K562 (cell line): Measurements from ENCODE around the gene DENND10. TPM values are rescaled to one million over a fixed set of nuclear protein-coding genes. Genes with fewer than 3 reads are reported as not detected.
"Not testable (repeated sequence)": the region's sequence is repeated elsewhere in the genome, so short reads cannot be mapped to it uniquely, and the experiment has no call there.

Experiments
- ATAC-seq: fragments of 200-7000 bp; cut with Tn5 transposase; 3 replicates; pipeline ENCODE4 v1.9.1; 2020; ENCODE audit warnings: moderate library complexity
- BruUV-seq: library from RNA; stranded (reverse); fragments of 400-500 nt; replicated peaks from 2 replicates; lab custom pipeline; 2021; lab: Mats Ljungman, UMichigan
- CTCF ChIA-PET: fragments of 300-600 bp; formaldehyde crosslinking; extraction: SDS; loops from one replicate; lab custom pipeline; 2021; ENCODE audit warnings: low intra/inter-chr PET ratio; lab: Yijun Ruan, JAX
- POLR2A ChIA-PET: fragments of 300-600, 350-650 bp; sonication (Branson Sonifier 250); formaldehyde crosslinking; extraction: SDS; loops from one replicate; lab custom pipeline; 2021; ENCODE audit warnings: antibody characterized with exemption, inconsistent platforms; lab: Yijun Ruan, JAX
- DNase-seq, 4 experiments: peaks; one replicate each; pipeline versions ENCODE4 v3.0.0 to v3.0.0-alpha.2; 2011 to 2018; ENCODE audit warnings: low spot score in 3 of 4, mixed read lengths in 3 of 4; ENCODE audit errors: extremely low read depth in 1 of 4
- FAIRE-seq: peaks from 2 replicates; lab custom pipeline; 2011; peaks lifted over from hg19 to GRCh38; lab: Jason Lieb, UNC
- H2AFZ ChIP-seq: 2 replicates; pipeline ENCODE4 v1.6.0; 2011; ENCODE audit warnings: low read depth, low read length, control low read depth, inconsistent platforms
- H3K27ac ChIP-seq: fragments of 200-600 bp; 3 replicates; pipeline ENCODE4 v1.8.0; 2011; ENCODE audit warnings: low read depth, mild to moderate bottlenecking, control low read depth, inconsistent platforms, low read length, moderate library complexity, mixed read lengths; ENCODE audit errors: extremely low read depth
- H3K27me3 ChIP-seq, 2 experiments: fragments of 300-600 bp in 1 of 2; 2 replicates in 1 of 2; 3 replicates in 1 of 2; pipeline versions ENCODE4 v1.6.0 to v1.8.0; 2011; ENCODE audit warnings: inconsistent platforms in 2 of 2, low read length in 2 of 2, mild to moderate bottlenecking in 1 of 2, mixed read lengths in 1 of 2, moderate library complexity in 1 of 2; ENCODE audit not compliant: control insufficient read depth in 2 of 2, insufficient read depth in 2 of 2
- H3K36me3 ChIP-seq: fragments of 300-600 bp; 3 replicates; pipeline ENCODE4 v1.8.0; 2011; ENCODE audit warnings: mild to moderate bottlenecking, low read length, inconsistent platforms; ENCODE audit not compliant: control insufficient read depth, insufficient read depth
- H3K4me1 ChIP-seq, 2 experiments: fragments of 200-600 bp in 1 of 2; replicated peaks in 1 of 2; 2 replicates in 1 of 2; 3 replicates in 1 of 2; pipeline versions ENCODE4 v1.5.1 to v1.8.0; 2011; ENCODE audit warnings: inconsistent platforms in 2 of 2, low read length in 2 of 2, mild to moderate bottlenecking in 1 of 2, mixed read lengths in 1 of 2, moderate library complexity in 1 of 2; ENCODE audit not compliant: control insufficient read depth in 2 of 2, insufficient read depth in 2 of 2
- H3K4me2 ChIP-seq: 2 replicates; pipeline ENCODE4 v1.6.1; 2011; ENCODE audit warnings: low read length, control low read depth, inconsistent platforms, mixed read lengths; ENCODE audit not compliant: insufficient read depth
- H3K4me3 ChIP-seq: fragments of 200-600 bp; sonication (generic), shearing (Covaris generic); 2 replicates; pipeline ENCODE4 v1.5.1; 2016; ENCODE audit warnings: control low read depth, inconsistent platforms
- H3K79me2 ChIP-seq: fragments of 200-600 bp; 3 replicates; pipeline ENCODE4 v1.8.0; 2011; ENCODE audit warnings: low read length, inconsistent platforms; ENCODE audit not compliant: control insufficient read depth, insufficient read depth
- H3K9ac ChIP-seq, 2 experiments: 2 replicates each; pipeline versions ENCODE4 v1.6.0 to v1.6.1; 2011; ENCODE audit warnings: low read depth in 2 of 2, low read length in 2 of 2, control low read depth in 1 of 2, inconsistent platforms in 1 of 2, mild to moderate bottlenecking in 1 of 2, mixed read lengths in 1 of 2; ENCODE audit not compliant: insufficient read depth in 1 of 2
- H3K9me1 ChIP-seq: one replicate; pipeline ENCODE4 v1.6.0; 2011; ENCODE audit warnings: inconsistent platforms, mild to moderate bottlenecking, low read length, moderate library complexity; ENCODE audit not compliant: control insufficient read depth, insufficient read depth
- H3K9me3 ChIP-seq: replicated peaks from 2 replicates; pipeline ENCODE4 v1.5.1; 2011; ENCODE audit warnings: low read depth, low read length, inconsistent platforms; ENCODE audit not compliant: control insufficient read depth, insufficient read depth
- H4K20me1 ChIP-seq: replicated peaks from 2 replicates; pipeline ENCODE4 v1.6.1; 2011; ENCODE audit warnings: low read length, inconsistent platforms, mixed read lengths; ENCODE audit not compliant: control insufficient read depth, insufficient read depth
- HDAC1 ChIP-seq, 2 experiments: fragments of 450-650 bp; IDR thresholded peaks; 2 replicates each; pipeline ENCODE4 v1.6.1; 2016 to 2017; ENCODE audit warnings: inconsistent platforms in 1 of 2, mild to moderate bottlenecking in 1 of 2, moderate library complexity in 1 of 2
- HDAC2 ChIP-seq: fragments of 450-650 bp; IDR thresholded peaks from 2 replicates; pipeline ENCODE4 v1.6.1; 2016; ENCODE audit warnings: mild to moderate bottlenecking
- KDM1A ChIP-seq, 2 experiments: fragments of 450-650 bp; IDR thresholded peaks; 2 replicates each; pipeline ENCODE4 v1.6.1; 2016; ENCODE audit warnings: mild to moderate bottlenecking in 2 of 2
- RAD21 ChIP-seq, 2 experiments: fragments of 250-450 bp in 1 of 2; fragments of 450-650 bp in 1 of 2; sonication (Bioruptor Pico) in 1 of 2; formaldehyde crosslinking in 1 of 2; IDR thresholded peaks in 1 of 2; conservative IDR thresholded peaks in 1 of 2; 2 replicates each; pipeline versions ENCODE4 v1.4.0 to v1.8.0; 2020 to 2022; ENCODE audit warnings: mild to moderate bottlenecking in 2 of 2, moderate library complexity in 1 of 2
- RCOR1 ChIP-seq, 2 experiments: IDR thresholded peaks; 2 replicates each; pipeline ENCODE4 v1.6.1; 2012; ENCODE audit warnings: low read depth in 2 of 2, low read length in 2 of 2, borderline replicate concordance in 1 of 2, improper control_type of control experiment in 1 of 2
- WGBS: fragments of 100-300 bp; shearing (Covaris generic); methylation state at CpG from one replicate; pipeline ENCODE4 v1.1.6; 2016; ENCODE audit warnings: low coverage, mixed read lengths; ENCODE audit not compliant: insufficient coverage; ENCODE audit errors: missing lambda C conversion rate; 5-methylcytosine and 5-hydroxymethylcytosine counted together
- in situ Hi-C: fragments of 300-500 bp; cut with MboI; formaldehyde crosslinking; loops from 4 replicates; pipeline ENCODE4 v1.15.0; 2018; ENCODE audit warnings: inconsistent platforms, mixed read lengths
- intact Hi-C: fragments of 100-400 bp; cut with micrococcal nuclease; formaldehyde crosslinking; loops from 2 replicates; pipeline ENCODE4 v1.14.2; 2022
- polyA plus RNA-seq, 8 experiments: library from polyadenylated mRNA; depleted of rRNA in 4 of 8; stranded (reverse) in 5 of 8; unstranded in 3 of 8; fragments of >200 nt; fragmentation: Nextera tagmentation in 2 of 8; fragmentation: Illumina TruSeq in 1 of 8; extraction: Ambion mirVana in 2 of 8; extraction: Trizol in 1 of 8; gene quantifications; 2 replicates each; pipeline versions ENCODE4 v1.2.1 to v1.2.3, GENCODE V29; 2011 to 2014; ENCODE audit warnings: inconsistent platforms in 1 of 8, missing spikeins in 1 of 8
- total RNA-seq, 7 experiments: library from RNA; depleted of rRNA in 6 of 7; stranded (reverse); fragments of >200 nt in 6 of 7; fragmentation: Illumina TruSeq in 2 of 7; extraction: Trizol in 2 of 7; gene quantifications; 2 replicates each; pipeline versions ENCODE4 v1.2.1 to v1.2.3, GENCODE V29; 2011 to 2021; ENCODE audit warnings: low replicate concordance in 1 of 7

The DENND10 gene
- total and polyA plus RNA-seq, 9 of the 15 experiments (the other 6 are each of a cell fraction or from before 2014, with no cell fraction given), result 9.4 to 20.0 (median 12.5) TPM

GRCh38 chr10:119180850-119181400 is 77.0 kb downstream of the DENND10 start:
- H3K9ac ChIP-seq, BruUV-seq, ATAC-seq, H4K20me1 ChIP-seq, H3K27ac ChIP-seq, H3K9me3 ChIP-seq, FAIRE-seq, H2AFZ ChIP-seq, H3K9me1 ChIP-seq, H3K27me3 ChIP-seq, DNase-seq, H3K4me2 ChIP-seq, in situ Hi-C loops, H3K36me3 ChIP-seq, H3K4me3 ChIP-seq, intact Hi-C loops, CTCF ChIA-PET: not testable (repeated sequence)
- H3K79me2 ChIP-seq, result peaks cover 26% of the 10 kb centered on the region
- TF ChIP-seq HDAC1 (IDR thresholded peaks at IDR 0.05) (peak in 1 of 2 experiments; percentile 74; a peak in 2 of 4 replicates), HDAC2 (peak; percentile 83), RCOR1 (IDR thresholded peaks at IDR 0.05; ENCODE audit: borderline replicate concordance in 1 of 2, low read depth in 2 of 2, low read length in 2 of 2) (0 out of 4 replicates have a peak, but pooled peaks of 1 of the 2 experiments have one; percentile 20), RAD21 (CRISPR knock-in tag; conservative IDR thresholded peaks at IDR 0.05 in 1 of 2, IDR thresholded peaks at IDR 0.05 in 1 of 2) (0 out of 4 replicates have a peak, but pooled peaks of 1 of the 2 experiments have one; percentile 14), KDM1A (IDR thresholded peaks at IDR 0.05) (peak; percentile 97 to 98)
- 83% methylated on average over 6 of the region's 7 CpGs for WGBS
- POLR2A ChIA-PET, result interaction anchor here (1.1 to 1.5 kb wide), 2 partner anchors 16 to 19 kb away, joined by 4 to 6 read pairs; partner anchors contain the start of gene SFXN4
- H3K4me1 ChIP-seq, result peaks cover 8 to 18% of the 10 kb centered on the region in 2 experiments; a peak in 4 of 5 replicates
